ENCODE results near the gene LHB.
"Not testable (repeated sequence)": the region's sequence is repeated elsewhere in the genome, so short reads cannot be mapped to it uniquely, and the experiment has no call there.

Gene LHB
- total RNA-seq = 0 reads per million in 2 donors

DNA sequence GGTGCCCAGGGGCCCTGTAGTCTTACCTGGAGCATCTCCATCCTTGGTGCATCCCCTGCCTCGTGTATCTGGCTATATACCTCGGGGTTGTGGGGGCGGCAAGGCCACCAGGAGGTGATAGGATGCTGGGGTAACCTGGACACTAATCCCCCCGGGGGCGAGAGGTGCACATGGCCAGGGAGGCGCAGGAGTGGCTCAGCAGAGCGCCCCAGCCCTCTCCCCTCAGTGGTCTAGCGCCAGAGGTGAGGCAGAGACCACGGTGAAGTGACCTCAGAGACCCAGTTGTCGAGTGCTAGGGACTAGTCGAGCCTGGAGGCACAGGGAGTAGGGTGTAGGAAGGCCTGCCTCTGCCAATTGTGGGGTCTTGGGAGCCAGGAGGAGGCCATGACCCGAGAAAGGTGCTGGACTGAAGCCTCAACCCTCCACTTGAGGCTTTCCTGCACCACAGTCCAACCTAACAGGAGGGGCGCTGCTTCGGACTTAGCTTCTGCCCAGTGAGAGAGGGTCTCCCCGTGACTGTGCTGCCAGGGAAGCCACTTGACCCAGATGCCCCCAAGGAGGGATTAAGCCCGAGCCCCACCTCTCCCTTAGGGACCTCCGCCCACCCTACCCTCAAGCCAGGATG is at the start of gene LHB:
LHB (minus strand) TSS at position 51 of the 625 bp plus-strand sequence; CDS start at position 41, 10 bp downstream.
- no peak for DNase-seq

DNA sequence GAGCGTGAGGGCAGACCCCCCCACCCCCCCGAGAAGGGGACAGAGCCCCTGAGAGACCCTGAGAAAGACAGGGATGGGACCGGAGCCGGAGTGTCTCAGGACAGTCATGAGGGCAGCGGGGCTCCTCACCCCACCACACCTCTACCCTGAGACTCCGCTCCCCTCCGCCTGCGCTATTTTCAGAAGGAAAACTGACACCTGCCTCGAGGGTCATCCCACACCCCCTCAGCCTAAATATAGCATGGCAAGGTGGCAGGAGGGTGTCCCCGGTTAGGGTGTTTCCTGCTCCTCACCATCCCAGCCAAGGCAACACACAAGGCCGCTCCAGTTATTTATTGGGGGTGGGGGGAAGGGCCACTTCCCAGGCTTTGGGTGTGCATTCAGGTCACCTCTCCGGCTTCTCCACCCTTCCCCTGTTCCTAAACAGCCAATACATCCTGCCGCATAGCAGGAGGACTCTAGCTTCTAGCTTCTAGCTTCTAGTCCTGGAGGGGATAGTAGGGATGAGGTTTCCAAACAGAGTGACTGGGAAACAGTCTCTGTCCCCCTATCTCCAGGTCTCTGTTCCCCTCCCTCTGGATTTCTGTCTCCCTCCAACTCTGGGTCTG is 49.1 kb upstream of the LHB start:
- DNase-seq = no peak

DNA sequence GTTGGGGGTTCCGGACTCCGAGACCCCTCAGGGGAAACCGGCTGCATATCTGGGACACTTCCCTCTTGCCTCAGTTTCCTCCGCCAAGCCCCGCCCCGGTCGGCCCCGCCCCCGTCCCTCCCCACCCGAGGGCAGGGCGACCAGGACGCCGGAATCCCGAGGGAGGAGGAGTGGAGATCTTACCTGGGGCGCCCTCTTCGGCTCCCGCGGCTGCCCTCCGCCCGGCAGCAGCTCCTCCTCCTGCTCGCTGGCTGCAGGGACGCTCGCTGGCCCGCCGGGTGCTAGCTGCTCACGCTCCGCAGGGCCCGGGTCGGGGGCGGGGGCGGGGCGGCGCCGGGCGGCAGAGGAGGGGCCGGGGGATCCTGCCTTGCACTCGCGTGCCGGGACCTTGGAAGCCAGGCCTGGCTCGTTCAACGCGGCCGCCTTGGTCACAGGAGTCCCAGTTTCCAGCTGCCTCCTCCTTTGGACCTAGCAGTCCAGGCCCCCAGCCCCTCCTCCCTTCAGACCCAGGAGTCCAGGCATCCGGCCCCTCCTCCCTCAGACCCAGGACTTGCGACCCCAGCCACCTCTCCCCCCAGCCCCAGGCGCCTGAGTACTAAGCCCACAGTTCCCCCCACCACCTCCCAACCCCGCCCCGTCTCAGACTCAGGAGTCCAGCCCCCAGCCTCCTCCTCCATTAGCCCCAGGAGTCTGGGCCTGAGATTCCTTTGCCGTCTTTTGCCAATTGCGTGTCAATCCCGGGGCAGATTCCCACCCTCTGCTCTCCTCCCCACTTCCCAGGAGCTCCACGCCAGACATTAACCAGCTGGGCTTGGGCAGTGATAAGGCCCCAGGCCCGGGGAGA is 48.1 kb upstream of the LHB start, which contains the start of gene NTF4:
NTF4 (minus strand) TSS at position 51 of the 844 bp plus-strand sequence. CDS start 2,821 bp downstream, outside the sequence.
- no peak for DNase-seq

DNA sequence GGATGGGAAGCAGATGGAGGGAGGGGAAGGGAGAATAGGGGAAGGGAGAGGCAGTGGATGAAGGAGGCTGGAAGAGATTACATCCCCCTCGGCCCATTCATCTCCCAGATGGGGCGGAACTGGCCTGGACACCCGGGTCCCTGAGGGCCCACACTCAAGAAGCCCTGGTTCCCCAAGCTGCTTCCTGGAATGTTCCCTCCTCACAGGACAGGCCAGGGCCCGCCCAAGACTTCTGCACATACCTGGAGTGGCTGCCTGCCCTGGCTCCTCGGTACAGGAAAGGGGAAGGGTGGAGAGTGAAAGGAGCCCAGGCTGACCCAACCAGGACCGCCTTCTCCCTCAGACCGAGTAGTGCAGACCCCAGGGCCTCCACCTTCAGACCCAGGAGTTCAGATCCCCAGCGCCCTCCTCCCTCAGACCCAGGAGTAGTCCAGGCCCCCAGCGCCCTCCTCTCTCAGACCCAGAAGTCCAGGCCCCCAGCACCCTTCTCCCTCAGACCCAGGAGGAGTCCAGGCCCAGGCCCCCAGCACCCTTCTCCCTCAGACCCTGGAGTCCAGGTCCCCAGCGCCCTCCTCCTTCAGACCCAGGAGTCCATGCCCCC is 47.2 kb upstream of the LHB start:
- no peak for DNase-seq

DNA sequence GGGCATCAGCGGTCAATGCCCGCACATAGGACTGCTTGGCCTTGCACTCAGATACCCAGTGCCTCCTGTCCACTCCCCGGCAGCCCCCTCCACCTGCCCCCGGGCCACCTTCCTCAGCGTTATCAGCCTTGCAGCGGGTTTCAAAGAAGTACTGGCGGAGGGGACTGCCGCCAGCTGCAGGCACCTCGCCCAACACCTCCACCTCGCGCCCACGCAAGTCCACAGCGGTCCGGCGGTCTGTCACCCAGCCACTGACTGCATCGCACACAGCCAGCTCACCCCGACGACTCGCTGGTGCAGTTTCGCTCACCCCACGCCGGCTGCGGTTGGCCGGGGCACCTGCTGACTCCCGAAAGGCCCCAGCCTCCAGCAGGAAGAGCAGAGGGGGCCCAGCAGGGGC is 44.6 kb upstream of the LHB start:
- no peak for DNase-seq

DNA sequence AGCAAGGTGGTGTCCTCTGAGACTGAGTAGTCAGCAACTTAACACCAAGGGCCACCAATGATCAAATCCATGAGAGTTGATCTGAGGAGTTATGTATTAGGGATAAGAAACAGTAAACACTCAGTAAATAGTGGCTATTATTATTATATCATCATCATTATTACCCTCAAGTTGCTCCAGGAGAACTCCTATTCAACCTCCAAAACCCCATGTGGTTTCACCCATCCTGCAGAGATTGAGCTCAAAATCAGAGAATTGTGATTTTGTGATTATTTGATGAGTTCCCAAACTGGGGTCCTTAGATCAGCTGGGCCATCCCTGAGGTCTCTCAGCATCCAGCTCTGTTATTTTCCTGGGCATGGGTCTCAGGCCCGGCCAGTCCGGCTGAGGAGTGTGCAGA is 44.1 kb upstream of the LHB start:
- DNase-seq = no peak

DNA sequence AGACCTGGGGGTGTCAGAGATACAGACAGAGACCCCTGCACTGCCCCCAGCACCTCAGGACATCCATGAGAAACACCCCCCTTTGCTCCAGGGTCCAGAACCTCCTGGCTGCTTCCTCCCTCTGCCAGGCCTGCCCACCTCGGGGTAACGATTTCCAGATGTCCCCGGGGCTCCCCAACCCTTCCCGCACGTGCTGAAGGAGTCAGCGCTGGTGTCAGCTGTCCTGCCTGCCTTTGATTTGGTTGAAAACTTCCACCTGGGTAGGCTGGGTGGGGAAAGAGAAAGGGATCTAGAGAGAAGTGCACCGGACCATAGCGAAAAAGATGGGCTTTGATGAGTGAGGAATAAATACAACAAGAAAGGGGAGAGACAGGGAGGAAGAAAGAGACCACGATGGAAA is 42.2 kb upstream of the LHB start:
- DNase-seq = no peak

DNA sequence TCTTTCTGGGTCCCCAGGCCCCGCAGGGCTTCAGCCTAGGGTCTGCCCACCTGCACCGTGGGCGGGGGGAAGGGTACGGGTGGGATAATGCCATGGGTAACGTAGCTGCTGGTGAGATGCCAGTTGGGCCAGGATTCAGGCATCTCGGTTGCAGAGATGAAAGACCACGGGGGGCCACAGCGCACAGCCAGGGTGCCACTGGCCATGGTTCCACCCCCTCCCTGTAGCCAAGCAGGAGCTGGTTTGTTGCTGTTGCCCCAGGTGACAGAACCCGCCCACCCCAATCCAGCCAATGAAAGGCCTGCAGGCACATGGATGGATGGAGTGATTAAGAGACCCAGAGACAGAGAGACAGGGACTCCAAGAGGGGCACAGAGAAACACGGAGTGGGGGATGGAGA is 41.7 kb upstream of the LHB start:
- DNase-seq = peak in 1 of 5 experiments; percentile 30

DNA sequence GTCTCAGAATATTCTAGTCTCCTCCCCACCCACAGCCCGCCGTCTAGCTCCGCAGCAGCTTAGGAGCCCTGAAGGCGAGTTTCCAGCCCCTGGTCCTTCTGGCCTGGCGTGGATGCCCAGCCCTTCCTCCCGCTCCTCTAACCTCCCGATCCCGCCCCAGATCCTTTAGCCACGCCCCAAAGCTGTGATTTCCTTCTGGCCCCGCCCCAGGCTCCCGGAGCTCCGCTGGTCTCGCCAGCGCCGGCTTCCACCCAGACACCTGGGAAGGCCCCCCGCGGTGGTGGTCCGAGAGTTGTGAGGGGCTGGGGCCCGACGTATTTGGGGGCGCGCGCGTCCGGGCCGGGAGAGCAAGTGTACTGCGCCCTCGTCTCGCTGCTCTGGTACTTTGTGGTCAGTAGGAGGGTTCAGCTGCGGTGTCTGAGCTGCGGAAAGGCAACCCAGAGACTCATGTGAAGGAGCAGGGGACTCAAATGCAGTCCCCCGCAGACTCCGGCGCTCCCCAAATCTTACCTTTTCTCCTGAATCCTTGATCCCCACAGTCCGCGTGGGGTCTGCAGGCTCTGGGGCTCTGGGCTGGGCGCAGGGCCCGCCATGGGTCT is 40.8 kb upstream of the LHB start, which contains the start of gene CGB7:
CGB7 (minus strand) TSS at position 114 of the 599 bp plus-strand sequence. CDS start 2,374 bp downstream, outside the sequence.
- DNase-seq = peak in 3 of 5 experiments; percentile 17 to 37 (median 33)

DNA sequence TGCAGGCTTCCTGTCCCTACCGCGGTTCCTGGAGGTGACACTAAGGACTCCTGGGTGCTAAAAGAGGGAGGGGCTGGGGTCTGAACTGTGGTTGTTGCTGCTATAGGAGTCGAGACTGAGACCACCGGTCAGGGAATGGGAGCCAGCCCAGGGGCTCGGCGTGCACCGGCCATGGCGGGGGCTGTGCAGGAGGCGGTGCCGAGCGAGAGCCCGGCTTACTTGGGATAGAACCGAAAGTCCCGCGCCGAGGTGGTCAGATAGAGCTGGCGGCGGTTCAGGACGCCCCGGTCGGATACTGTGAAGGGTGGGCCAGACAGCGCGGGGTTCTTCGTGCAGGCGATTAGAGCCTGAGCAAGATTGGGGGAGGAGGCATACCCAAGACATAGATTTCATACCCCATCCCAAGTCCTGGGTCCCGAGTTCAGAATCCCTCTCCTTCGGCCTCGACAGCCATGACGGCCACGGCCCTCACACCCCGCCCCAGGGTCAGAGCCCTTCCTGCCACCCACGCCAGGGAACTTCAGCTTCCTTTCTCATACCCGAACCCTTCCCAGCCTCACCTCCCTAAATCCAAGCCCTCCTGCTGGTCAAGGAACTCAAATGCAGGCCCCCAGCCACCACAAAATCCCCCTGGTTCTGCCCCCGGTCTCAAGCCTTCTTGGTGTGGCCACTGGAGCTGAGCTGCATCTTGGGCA is 40.2 kb upstream of the LHB start:
- DNase-seq = not testable (repeated sequence)

DNA sequence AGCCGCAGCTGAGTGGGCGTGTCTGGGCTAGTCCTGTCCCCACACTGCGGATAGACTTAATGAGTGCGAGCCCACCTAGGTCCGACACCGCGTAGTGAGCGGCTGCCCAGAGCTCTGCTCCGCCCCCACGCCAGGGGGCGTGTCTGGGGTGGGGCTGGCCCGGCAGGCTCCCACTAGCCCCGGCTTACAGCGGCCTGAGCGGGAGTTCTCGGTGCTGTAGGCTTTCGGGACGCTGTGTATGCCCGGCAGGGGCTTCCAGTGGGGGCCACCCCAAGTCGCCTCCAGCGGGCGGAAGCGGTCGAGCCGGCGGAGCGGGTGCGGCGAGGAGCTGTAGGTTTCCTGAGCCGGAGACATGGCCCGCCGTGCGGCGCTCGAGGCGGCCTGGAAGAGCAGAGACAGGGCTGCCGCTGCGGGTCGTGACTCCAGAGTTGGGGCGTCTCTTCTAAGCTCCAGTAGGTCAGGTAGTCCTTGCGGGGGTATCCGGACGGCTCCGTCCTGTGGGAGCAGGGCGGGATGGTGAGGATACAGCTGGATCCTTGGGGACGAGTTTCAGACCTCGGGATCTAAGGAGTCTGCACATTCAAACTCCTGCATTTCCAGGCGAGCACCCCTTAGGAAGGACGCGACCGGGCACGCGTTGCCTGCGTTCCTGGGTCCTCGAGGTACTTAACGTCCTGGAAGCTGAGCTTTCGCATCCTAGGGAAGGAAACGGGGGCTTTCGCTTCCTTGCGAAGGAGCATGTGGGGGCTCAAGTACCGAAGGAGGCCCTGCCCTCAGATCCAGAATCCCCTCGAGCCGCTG is 39.4 kb upstream of the LHB start:
- DNase-seq = peak in 4 of 5 experiments; percentile 26 to 63 (median 38)

DNA sequence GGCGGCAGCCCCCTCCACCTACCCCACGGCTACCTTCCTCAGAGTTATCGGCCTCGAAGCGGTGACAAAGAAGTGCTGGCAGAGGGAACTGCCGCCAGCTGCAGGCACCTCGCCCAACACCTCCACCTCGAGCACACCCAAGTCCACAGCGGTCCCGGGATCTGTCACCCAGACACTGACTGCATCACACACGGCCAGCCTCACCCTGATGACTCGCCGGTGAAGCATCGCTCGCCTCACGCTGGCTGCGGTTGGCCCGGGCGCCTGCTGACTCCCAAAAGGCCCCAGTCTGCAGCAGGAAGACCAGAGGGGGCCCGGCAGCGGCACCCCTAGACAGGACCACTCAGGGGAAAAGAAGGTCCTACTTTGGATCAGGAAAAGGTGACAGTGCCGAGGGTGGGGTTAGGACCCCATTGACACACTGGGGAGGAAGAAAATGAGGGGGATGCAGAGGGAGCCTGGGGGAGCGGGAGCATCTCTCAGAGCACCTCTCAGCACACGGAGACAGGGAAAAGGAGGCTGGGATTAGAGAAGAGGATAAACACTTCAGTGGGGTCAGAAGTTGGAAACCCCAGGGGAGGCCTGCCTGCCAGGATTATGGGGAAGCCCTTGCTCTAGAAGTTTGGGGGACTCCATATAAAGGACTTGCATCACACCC is 33.6 kb upstream of the LHB start:
- DNase-seq = not testable (repeated sequence)

DNA sequence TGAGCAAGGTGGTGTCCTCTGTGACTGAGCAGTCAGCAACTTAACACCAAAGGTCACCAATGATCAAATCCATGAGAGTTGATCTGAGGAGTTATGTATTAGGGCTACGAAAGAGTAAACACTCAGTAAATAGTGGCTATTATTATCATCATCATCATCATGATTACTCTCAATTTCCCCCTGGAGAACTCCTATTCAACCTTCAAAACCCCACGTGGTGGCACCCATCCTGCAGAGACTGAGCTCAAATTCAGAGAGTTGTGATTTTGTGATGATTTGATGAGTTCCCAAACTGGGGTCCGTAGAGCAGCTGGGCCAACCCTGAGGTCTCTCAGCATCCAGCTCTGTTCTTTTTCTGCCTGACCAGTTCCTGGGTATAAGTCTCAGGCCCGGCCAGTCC is 32.9 kb upstream of the LHB start:
- DNase-seq = not testable (repeated sequence)

DNA sequence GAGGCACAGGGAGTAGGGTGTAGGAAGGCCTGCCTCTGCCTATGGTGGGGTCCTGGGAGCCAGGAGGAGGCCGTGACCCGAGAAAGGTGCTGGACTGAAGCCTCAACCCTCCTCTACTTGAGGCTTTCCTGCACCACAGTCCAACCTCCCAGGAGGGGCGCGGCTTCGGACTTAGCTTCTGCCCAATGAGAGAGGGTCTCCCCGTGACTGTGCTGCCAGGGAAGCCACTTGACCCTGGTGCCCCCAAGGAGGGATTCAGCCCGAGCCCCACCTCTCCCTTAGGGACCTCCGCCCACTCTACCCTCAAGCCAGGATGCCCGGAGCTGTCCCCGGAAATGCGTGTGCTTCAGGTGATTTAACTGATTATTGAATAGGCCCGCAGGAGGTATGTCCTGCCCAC is 32.1 kb upstream of the LHB start, which contains the start of gene CGB8:
CGB8 (minus strand) TSS at position 101 of the 400 bp plus-strand sequence. CDS start 372 bp downstream, outside the sequence.
- DNase-seq = not testable (repeated sequence)

DNA sequence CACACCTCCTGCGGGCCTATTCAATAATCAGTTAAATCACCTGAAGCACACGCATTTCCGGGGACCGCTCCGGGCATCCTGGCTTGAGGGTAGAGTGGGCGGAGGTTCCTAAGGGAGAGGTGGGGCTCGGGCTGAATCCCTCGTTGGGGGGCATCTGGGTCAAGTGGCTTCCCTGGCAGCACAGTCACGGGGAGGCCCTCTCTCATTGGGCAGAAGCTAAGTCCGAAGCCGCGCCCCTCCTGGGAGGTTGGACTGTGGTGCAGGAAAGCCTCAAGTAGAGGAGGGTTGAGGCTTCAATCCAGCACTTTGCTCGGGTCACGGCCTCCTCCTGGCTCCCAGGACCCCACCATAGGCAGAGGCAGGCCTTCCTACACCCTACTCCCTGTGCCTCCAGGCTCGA is 26.7 kb upstream of the LHB start, which contains the start of gene CGB5:
CGB5 (plus strand) TSS at position 301 of the 400 bp plus-strand sequence. CDS start 362 bp downstream, outside the sequence.
- not testable (repeated sequence) for DNase-seq

DNA sequence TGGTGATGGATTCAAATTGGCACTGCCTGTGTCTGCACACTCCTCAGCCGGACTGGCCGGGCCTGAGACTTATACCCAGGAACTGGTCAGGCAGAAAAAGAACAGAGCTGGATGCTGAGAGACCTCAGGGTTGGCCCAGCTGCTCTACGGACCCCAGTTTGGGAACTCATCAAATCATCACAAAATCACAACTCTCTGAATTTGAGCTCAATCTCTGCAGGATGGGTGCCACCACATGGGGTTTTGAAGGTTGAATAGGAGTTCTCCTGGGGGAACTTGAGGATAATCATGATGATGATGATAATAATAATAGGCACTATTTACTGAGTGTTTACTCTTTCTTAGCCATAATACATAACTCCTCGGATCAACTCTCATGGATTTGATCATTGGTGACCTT is 25.8 kb upstream of the LHB start:
- DNase-seq = not testable (repeated sequence)

DNA sequence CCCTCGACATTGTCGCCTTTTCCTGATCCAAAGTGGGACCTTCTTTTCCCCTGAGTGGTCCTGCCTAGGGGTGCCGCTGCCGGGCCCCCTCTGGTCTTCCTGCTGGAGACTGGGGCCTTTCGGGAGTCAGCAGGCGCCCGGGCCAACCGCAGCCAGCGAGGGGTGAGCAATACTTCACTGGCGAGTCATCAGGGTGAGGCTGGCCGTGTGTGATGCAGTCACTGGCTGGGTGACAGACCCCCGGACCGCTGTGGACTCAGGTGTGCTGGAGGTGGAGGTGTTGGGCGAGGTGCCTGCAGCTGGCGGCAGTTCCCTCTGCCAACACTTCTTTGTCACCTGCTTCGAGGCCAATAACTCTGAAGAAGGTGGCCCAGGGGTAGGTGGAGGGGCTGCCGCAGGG is 25.3 kb upstream of the LHB start:
- no peak for DNase-seq

DNA sequence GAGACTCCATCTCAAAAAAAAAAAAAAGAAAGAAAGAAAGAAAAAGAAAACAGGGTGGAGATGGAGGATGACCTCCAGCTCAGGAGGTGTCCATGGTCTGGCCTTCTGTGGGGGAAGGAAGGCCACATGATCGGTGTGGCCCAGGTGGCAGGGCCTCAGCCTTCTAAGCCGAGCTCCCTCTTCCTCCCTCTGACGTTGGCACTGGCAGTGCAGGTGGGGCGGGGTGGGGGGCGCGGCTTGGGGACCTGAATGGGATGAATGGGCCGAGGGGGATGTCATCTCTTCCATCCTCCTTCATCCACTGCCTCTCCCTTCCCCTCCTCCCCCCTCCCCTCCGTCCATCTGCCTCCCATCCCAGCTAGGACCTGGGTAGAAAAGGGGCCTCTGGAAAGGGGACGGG is 22.8 kb upstream of the LHB start:
- DNase-seq = not testable (repeated sequence)

DNA sequence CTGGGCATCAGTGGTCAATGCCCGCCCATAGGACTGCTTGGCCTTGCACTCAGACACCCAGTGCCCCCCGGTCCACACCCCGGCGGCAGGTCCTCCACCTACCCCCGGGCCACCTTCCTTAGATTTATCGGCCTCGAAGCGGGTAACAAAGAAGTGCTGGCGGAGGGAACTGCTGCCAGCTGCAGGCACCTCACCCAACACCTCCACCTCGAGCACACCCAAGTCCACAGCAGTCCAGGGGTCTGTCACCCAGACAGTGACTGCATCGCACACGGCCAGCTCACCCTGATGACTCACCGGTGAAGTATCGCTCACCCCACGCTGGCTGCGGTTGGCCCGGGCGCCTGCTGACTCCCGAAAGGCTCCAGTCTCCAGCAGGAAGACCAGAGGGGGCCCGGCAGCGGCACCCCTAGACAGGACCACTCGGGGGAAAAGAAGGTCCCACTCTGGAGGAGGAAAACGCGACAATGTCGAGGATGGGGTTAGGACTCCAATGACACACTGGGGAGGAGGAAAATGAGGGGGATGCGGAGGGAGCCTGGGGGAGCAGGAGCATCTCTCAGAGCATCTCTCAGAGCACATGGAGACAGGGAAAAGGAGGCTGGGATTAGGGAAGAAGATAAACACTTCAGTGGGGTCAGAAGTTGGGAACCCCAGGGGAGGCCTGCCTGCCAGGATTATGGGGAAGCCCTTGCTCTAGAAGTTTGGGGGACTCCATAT is 21.8 kb upstream of the LHB start:
- not testable (repeated sequence) for DNase-seq

Data from T-helper 2 cell (primary cell).